ENCODE measurements around the gene BTBD6.

- TF ChIP-seq CTCF (IDR thresholded peaks at IDR 0.05; ENCODE audit: poor library complexity) (no peak), EZH2 (IDR thresholded peaks at IDR 0.05; ENCODE audit: borderline replicate concordance) (no peak)
Observed at GRCh38 chr14:105224845-105225570, 23.3 kb upstream of the BTBD6 start.
